ENCODE data around the gene CCDC88B. TPM values are rescaled to one million over a fixed set of nuclear protein-coding genes. Genes with fewer than 3 reads are reported as not detected.
A peak's percentile ranks its signal among the peaks of the same experiment; 100 is the strongest.

The CCDC88B gene, protein sequence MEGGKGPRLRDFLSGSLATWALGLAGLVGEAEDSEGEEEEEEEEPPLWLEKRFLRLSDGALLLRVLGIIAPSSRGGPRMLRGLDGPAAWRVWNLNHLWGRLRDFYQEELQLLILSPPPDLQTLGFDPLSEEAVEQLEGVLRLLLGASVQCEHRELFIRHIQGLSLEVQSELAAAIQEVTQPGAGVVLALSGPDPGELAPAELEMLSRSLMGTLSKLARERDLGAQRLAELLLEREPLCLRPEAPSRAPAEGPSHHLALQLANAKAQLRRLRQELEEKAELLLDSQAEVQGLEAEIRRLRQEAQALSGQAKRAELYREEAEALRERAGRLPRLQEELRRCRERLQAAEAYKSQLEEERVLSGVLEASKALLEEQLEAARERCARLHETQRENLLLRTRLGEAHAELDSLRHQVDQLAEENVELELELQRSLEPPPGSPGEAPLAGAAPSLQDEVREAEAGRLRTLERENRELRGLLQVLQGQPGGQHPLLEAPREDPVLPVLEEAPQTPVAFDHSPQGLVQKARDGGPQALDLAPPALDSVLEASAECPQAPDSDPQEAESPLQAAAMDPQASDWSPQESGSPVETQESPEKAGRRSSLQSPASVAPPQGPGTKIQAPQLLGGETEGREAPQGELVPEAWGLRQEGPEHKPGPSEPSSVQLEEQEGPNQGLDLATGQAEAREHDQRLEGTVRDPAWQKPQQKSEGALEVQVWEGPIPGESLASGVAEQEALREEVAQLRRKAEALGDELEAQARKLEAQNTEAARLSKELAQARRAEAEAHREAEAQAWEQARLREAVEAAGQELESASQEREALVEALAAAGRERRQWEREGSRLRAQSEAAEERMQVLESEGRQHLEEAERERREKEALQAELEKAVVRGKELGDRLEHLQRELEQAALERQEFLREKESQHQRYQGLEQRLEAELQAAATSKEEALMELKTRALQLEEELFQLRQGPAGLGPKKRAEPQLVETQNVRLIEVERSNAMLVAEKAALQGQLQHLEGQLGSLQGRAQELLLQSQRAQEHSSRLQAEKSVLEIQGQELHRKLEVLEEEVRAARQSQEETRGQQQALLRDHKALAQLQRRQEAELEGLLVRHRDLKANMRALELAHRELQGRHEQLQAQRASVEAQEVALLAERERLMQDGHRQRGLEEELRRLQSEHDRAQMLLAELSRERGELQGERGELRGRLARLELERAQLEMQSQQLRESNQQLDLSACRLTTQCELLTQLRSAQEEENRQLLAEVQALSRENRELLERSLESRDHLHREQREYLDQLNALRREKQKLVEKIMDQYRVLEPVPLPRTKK (N-terminal part only)
- 25.8 TPM for total RNA-seq

DNA sequence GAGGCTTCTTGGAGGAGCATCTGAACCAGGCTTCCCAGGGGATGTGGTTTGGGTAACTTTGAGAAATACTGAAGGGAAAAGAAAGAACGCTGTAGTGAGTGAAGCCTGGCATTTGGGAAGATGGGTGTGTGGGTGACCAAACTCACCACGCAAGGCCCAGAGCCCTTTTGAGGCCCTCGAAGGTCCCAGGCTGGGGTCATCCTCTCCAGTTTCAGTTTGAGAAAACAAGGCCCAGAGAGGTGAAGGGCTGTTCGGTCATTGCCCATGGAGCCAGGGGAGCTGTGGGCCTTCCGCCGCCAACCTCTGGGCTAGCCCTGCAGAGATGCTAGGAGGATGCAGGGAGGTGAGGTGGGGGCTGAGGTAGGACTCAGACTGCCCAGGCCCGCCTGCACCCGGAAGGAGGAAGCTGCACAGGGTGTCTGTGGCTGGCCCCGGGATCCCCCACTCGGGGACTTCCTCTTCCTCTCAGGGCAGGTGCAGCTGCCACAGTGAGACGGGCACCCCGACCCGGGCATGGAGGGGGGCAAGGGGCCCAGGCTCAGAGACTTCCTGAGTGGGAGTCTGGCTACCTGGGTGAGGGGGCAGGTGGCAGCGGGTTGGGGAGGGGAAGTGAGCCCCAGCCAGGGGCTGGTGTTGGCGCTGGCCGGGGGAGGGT, at the start of gene CCDC88B:
TSS of gene CCDC88B (plus strand) at position 451 of the 655 bp plus-strand sequence. CDS start at position 514, 63 bp downstream.
- peak; percentile 49 for DNase-seq (ENCODE audit: low spot score)

DNA sequence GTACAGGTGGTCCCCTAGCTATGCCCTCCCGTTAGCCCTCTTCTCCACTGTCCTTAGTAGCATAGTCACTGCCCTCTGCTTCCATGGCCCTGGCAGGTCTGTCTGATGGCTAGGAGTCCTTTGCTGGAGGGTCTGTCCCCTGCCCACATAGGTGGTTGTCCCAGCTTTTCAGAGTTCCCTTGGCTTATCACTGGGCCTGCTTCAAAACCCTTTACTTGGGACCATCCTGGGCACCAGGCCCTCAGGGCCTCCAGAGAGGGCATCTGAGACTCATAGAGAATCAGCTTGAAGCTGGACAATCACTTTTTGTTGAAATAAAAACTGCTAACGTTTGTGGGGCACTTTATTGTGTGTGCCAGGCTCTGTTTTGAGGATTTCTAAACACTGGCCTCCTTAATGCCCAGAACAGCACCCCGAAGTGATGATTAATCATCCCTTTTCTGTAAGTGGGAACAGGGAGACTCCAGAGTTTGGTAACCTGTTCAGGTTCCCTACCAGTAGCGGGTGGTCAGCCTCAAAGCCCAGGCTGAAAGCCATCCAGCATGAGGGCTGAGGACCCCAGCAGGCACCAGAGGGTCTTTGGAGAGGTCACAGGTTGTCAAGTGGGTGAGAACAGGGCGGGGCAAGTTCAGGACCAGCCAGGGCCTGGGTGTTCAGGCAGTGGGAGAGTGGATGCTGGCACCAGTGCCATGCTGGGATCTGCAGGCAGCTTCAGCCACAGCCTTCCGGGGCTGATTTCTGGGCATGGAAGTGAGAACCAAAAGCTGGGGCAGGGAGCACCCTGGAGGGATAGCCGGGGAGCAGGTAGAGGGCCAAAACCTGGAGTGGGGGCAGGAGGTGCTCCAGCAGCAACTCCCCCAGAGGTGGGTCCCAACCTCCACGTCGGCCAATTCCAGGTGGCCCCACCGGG, 49.4 kb upstream of the CCDC88B start:
- DNase-seq (ENCODE audit: low spot score), result no peak

DNA sequence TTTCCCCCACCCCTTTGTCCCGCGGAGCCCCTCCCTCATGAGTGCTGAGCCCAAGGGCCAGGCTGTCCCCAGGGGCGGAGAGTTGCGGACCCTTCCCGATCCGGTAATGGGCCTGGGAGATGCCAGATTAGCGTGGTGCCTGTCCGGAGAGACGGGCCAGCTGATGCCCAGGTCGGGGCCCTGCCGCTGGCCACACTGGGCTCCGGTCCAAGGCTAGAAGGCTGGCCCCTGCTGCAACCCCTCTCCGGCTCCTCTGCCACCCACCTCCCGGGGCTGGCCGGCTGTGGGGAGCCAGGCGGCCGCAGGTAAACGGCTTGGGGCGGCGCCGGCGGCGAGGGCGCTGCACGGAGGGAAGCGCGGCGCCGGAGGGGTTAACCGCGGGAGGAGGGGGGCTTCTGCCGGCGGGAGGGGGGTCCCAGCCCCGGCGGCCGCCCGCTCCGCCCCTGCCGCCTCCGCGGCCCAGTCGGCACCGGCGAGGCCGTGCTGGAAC, 48.7 kb upstream of the CCDC88B start, which contains the start of gene KCNK4:
TSS of gene KCNK4 (plus strand) at position 41 of the 490 bp plus-strand sequence. CDS start 1,717 bp downstream, outside the sequence.
- DNase-seq (ENCODE audit: low spot score), result no peak

DNA sequence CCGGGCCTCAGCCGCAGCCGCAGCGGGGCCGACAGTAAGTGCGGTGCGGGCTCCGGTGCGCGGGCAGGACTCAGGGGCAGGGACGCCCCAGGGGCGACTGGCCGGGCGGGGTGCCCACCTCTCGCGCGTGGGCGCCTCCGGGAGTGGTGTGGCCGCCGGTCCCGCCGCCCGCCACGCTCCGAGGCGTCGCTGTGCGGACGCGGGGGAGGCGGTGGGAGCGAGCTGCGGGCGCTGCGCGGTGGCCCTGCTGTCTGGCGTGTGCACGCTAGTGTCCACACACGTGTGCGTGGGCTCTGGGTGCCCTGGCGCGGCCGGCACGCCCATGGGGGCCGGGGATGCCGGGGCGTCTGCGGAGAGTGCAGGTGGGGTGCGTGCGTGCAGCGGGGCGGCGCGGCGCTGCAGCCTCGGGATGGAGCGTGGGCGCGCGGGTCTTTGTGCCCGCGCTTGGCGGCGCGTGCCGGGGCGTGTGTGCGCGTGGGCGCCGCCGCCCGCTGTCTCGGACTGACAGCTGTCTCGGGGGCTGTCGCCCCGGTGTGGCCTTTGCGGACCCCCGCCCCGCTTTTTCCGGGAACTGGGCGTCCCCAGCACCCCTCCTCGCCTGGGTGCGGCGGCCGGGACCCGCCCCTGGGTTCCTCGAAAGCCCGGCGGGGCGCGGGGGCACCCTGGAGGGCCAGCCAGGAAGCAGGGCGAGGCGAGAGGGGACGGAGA, 48.1 kb upstream of the CCDC88B start:
- DNase-seq (ENCODE audit: low spot score), result no peak

DNA sequence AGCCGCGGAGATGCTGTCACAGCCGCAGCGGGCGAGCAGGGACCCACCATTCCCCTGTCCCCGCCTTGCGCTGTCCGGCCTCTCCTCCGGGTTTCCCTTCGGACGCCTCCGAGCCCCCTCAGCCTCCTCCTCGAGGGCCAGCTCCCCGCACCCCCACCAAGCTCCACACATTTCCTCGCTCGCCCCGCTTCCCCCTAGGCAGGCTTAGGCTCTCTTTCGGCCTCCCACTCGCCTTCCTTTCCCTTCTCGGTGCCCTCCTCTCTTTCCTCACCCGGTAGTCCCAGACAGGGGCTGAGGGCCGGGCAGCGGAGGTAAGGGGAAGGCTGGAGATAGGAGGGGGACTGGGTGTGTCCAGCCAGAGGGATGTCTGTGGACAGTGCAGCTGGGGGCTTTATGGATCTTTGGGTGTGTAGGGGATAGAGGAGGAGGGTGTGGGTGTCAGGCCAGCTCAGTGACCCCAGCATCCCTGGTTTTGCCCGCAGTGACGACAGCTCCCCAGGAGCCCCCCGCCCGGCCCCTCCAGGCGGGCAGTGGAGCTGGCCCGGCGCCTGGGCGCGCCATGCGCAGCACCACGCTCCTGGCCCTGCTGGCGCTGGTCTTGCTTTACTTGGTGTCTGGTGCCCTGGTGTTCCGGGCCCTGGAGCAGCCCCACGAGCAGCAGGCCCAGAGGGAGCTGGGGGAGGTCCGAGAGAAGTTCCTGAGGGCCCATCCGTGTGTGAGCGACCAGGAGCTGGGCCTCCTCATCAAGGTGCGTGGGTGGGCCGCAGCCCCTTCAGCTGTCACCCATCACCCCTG, 47.3 kb upstream of the CCDC88B start:
- no peak for DNase-seq (ENCODE audit: low spot score)

DNA sequence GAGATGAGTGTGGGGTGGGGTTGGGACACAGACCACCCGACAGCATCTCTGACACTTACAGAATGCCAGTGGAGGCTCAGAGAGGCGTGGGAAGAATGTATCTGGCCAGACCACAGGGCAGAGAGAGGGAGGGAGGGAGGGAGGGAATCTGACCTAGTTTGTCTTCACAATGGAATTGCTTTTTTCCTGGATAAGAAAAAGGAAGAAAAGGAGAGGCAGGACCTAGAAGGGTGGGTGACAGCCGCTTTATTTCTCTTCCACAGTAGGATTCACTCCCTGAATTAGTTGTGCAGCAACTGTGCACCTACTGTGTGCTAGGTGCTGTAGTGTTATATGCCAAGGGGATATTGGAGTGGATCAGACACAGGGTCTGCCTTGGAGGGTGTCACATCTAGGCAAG, 45.2 kb upstream of the CCDC88B start:
- no peak for DNase-seq (ENCODE audit: low spot score)

DNA sequence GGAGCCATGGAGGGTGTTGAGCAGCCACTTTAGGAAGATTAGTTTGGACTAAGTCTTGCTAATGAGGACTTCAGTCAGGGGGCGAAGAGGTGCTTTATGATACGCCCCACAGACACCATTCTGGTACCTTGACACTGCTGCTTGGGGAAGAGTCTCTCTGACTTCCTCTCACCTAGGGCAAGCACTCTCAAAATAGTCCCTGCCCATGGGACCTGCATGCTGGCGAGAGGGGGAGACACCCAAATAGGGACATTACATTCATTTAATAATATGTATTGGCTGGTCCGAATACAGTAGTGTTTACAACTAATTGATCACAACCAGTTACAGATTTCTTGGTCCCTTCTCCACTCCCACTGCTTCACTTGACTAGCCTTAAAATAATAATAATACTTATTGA, 44.2 kb upstream of the CCDC88B start:
- no peak for DNase-seq (ENCODE audit: low spot score)

DNA sequence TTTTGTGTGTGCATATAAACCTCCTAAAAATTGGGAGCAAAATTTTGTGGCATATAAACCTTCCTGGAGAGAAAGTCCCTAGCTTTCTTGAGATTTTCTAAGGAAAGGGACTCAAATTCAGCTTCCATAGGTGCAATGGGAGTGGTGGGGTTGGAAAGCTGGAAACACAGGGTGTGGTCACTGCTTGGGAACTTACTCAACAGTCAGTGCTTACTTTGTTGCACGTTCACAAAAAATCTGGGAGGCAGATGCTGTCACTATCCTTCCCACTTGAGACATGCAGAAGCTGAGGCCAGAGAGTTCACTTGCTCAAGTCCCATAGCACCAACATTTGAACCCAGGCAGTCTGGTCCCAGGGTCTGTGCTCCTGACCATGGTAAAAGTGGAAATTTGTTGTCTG, 43.8 kb upstream of the CCDC88B start:
- DNase-seq (ENCODE audit: low spot score), result no peak

DNA sequence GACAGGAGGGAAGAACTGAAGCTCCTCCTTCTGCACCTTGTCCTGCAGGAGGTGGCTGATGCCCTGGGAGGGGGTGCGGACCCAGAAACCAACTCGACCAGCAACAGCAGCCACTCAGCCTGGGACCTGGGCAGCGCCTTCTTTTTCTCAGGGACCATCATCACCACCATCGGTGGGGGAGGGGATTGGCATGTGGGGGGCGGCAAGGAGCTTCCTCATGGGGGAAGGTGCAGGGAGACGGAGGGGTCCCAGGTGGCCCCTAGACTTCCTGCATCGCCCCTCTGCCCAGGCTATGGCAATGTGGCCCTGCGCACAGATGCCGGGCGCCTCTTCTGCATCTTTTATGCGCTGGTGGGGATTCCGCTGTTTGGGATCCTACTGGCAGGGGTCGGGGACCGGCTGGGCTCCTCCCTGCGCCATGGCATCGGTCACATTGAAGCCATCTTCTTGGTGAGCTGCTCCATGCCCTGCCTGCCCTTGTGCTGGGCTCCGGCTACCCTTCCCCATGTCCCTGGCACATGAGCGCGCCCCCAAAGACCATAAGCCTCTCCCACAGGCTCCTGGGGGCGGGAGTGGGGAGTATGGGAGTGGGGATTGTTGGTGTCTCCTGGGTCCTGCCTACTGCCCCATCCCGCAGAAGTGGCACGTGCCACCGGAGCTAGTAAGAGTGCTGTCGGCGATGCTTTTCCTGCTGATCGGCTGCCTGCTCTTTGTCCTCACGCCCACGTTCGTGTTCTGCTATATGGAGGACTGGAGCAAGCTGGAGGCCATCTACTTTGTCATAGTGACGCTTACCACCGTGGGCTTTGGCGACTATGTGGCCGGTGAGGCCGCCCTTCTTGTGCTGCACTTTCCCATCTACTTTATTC, 42.9 kb upstream of the CCDC88B start:
- no peak for DNase-seq (ENCODE audit: low spot score)

DNA sequence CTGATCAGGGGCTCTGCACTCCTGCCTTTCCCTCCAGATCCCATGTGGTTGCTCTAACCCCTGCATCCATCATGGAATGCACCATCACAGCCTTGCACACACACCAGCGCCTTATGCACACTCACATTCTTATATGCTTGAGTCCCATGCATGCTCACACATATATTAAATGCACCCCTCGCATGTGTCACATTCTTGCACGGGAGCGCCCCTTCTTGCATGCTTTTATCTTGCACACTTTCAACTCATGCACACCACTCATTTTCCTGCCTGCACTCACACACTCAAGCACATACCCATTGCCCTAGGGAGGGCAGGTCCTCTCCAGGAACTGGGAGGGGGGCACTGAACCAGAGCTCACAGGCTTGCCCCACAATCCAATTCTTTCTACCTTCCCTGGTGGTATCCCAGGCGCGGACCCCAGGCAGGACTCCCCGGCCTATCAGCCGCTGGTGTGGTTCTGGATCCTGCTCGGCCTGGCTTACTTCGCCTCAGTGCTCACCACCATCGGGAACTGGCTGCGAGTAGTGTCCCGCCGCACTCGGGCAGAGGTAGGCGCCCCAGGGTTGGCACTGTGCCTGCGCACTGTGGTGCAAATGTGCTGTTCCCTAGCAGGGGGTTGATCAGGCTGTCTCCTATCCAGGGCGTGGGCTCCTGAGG, 42.2 kb upstream of the CCDC88B start:
- no peak for DNase-seq (ENCODE audit: low spot score)

DNA sequence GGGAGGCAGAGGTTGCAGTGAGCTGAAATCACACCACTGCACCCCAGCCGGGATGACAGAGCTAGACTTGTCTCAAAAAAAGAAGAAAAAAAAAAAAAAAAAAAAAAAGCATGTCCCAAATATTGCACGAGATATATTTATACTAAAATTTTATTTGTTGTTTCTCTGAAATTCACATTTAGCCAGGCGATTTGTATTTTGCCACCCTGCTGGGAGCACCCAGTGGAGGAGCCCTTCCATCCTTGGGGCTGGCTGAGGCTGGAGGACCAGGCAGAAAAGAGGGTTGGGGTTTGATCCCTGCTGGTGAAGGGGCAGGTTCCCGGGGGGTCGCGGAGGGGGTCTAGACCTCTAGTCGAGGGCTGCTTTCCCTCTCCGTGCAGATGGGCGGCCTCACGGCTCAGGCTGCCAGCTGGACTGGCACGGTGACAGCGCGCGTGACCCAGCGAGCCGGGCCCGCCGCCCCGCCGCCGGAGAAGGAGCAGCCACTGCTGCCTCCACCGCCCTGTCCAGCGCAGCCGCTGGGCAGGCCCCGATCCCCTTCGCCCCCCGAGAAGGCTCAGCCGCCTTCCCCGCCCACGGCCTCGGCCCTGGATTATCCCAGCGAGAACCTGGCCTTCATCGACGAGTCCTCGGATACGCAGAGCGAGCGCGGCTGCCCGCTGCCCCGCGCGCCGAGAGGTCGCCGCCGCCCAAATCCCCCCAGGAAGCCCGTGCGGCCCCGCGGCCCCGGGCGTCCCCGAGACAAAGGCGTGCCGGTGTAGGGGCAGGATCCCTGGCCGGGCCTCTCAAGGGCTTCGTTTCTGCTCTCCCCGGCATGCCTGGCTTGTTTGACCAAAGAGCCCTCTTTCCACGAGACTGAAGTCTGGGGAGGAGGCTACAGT, 40.8 kb upstream of the CCDC88B start:
- peak; percentile 59 for DNase-seq (ENCODE audit: low spot score)

DNA sequence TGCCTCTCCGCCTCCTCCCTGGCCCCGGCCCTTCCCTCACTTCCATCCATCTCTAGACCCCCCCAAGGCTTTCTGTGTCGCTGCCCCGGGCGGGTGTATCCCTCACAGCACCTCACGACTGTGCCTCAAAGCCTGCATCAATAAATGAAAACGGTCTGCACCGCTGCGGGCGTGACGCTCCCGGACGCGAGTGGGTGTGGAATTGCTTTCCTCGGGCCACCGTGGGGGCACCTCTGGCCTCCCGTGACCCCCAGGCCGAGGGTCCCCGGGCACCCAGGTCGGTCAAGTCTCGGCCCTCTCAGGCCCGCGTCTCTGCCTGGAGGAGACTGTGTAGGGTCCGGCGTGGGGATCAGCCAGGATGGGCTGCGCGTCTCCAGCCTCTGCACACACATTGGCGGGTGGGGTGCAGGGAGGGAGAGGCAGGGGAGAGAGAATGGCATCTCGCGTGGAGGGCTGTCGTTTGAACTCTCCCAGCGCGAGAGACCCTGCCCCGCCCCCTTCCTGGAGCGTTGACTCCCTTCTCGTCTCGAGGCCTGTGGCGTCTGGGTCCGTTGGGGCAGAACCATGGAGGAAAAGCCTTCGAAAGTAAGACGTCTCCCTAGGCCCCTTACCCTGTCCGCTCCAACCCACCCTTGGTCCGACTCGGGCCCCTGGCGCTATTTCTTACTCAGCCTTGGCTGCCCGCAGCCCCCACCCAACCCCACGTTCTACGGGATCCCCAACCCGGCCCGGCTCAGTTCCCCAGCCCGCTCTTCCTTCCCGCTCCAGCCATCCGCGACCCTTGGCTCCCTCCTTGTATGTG, 40.0 kb upstream of the CCDC88B start, which contains the start of gene CATSPERZ:
TSS of gene CATSPERZ (plus strand) at position 512 of the 802 bp plus-strand sequence. CDS start at position 565, 53 bp downstream.
- no peak for DNase-seq (ENCODE audit: low spot score)

DNA sequence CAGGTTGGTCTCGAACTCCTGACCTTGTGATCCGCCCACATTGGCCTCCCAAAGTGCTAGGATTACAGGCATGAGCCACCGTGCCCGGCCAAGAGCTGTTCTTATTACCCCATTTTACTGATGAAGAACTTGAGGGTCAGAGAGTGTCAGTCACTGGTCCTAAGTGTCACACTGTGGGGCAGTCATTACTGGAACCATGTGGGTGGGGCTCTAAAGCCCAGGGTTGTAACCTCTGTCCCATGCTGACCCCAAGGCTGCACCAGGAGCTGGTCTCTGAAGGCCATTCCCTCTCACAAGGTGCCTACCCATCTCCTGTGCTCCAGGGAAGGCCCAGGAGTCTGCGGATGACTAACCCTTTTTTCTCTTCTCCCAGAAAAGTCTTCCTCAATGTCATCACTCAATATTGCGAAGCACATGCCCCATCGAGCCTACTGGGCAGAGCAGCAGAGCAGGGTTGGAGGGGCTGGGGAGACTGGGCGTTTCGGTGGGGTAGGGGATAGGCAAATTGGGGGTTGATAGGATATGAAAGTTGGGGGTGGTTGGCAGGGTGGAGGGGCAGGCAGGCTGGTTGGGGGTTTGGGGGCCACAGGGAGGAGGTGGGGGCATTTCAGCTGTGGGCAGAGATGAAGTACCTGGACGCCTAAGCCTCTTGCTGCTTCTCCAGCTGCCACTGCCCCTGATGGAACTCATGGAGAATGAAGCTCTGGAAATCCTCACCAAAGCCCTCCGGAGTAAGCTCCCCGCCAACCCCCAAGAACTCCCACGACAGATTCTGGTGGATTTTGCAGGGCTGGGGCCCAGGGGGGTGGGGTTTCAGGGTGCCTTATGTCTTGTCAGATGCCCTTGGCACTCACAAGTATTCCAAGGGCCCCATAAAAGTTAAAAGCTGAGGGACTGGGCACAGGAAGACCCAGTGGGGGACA, 36.6 kb upstream of the CCDC88B start:
- DNase-seq (ENCODE audit: low spot score), result no peak

DNA sequence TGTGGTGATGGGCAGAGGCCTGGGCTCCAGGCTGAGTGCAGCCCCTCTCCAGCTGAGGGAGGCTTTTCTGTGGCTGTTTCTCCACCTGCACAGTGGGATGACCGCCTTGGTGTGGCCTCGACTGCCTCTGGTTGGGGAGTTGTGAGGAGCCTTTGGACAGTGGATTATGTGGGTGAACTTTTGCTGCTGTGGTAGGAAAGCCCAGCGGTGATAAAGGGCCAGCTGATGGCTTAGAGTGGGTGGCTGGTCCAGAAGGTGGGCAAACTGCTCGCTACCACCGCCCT, 36.0 kb upstream of the CCDC88B start:
- DNase-seq (ENCODE audit: low spot score), result no peak

All from mucosa of gallbladder (tissue), 1 donor.